GM19467 (cell line): Measurements from ENCODE around the gene RAD54L2.
"Not testable (repeated sequence)": the region's sequence is repeated elsewhere in the genome, so short reads cannot be mapped to it uniquely, and the experiment has no call there.

Experiments
- ATAC-seq: cut with Tn5 transposase; IDR thresholded peaks from one replicate; pipeline ENCODE4 v1.9.1; 2021; ENCODE audit warnings: mild to moderate bottlenecking, moderate library complexity; ENCODE audit not compliant: unreplicated experiment

The RAD54L2 gene

GRCh38 chr3:51538459-51539290 is at the start of gene RAD54L2:
RAD54L2 (plus strand) TSS chr3:51538719; CDS start chr3:51590421, 51,702 bp downstream.
- ATAC-seq, result peak; percentile 83

GRCh38 chr3:51498876-51499738 is 39.4 kb upstream of the RAD54L2 start:
- ATAC-seq, result peak; percentile 47

GRCh38 chr3:51500632-51501131 is 37.8 kb upstream of the RAD54L2 start:
- ATAC-seq, result no peak

DNA sequence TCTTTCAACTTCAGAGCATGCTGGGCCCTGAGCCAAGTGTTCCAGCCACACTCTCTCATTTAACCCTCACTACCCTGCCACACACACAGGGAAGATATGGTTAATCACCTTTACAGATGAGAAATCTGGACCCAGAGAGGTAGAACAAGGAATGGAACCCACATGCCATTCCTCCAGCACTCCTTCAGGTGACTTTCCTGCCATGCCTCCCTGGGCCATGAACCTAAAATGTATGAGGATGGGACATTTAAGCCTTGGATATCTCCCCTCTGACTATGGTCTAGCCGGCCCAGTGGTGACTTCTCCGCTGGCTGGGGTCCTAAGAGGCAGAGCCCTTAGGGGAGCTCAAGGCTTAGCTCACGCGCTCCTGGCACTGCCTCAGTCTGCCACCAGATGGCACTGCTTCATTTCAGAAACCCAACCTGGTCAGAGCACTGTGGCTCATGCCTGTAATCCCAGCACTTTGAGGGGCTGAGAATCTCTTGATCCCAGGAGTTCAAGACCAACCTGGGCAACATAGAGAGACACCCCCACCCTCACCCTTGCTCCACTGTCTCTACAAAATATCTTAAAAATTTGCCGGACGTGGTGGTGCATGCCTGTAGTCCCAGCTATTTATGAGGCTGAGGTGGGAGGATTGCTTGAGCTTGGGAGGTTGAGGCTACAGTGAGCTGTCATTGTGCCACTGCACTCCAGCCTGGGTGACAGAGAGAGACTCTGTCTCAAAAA is 36.5 kb upstream of the RAD54L2 start:
- ATAC-seq, result no peak

- ATAC-seq, result no peak
These were observed 36.0 kb upstream of the RAD54L2 start for GRCh38 chr3:51502562-51502910.

DNA sequence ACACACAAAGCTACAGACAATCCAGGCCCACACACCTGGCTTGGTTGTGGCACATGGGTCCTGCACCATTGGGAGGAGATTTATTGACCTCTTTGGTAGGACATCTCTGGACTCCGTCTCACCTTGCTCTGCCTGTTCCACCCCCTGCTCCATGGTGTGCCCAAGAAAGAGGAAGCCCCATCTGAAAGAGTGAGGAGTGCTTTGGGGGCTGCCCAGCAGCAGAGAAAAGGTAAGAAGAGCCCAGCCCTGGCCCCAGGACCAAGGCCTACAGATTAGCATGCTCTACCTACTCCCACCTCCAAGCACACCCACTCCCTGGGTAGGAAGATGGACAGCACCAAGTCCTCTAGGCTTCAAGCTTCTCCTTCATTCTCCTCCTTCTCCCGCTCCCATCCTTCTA is 35.5 kb upstream of the RAD54L2 start:
- no peak for ATAC-seq

DNA sequence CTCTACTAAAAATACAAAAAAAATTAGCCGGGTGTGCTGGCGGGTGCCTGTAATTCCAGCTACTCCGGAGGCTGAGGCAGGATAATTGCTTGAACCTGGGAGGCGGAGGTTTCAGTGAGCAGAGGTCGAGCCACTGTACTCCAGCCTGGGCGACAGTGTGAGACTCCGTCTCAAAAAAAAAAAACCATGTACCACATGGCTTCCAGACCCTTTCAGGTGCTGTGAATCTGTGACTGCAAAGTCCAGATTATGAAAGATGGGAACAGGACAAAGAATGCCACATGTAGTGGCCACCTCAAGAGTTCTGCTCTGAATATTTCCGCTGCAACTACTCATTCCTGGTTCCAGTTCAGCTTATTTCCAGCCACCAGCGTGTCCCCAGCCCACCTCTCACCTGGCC is 30.3 kb upstream of the RAD54L2 start:
- ATAC-seq, result no peak

GRCh38 chr3:51510996-51511395 is 27.5 kb upstream of the RAD54L2 start:
- ATAC-seq, result no peak

- ATAC-seq, result no peak
These were observed 24.3 kb upstream of the RAD54L2 start for GRCh38 chr3:51514210-51514609.

DNA sequence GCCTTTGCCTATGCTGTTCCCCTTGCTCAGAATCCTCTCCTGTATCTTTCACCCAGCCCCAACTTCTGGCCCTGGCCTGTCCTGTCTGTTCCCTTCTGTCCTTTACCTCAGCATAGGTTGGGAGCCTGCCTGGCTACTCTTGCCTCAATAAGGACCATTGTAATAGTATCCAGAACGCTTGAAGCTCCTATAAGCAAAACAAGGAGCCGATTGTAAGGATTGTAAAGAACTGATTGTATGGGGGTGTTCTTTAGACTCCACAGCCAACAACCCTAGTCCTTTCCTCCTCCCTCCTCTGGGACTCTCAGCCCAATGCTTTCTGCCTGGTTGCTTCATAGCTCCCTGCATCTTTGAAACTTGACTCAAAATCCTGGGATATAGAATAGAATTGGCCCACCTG is 18.7 kb upstream of the RAD54L2 start:
- no peak for ATAC-seq

DNA sequence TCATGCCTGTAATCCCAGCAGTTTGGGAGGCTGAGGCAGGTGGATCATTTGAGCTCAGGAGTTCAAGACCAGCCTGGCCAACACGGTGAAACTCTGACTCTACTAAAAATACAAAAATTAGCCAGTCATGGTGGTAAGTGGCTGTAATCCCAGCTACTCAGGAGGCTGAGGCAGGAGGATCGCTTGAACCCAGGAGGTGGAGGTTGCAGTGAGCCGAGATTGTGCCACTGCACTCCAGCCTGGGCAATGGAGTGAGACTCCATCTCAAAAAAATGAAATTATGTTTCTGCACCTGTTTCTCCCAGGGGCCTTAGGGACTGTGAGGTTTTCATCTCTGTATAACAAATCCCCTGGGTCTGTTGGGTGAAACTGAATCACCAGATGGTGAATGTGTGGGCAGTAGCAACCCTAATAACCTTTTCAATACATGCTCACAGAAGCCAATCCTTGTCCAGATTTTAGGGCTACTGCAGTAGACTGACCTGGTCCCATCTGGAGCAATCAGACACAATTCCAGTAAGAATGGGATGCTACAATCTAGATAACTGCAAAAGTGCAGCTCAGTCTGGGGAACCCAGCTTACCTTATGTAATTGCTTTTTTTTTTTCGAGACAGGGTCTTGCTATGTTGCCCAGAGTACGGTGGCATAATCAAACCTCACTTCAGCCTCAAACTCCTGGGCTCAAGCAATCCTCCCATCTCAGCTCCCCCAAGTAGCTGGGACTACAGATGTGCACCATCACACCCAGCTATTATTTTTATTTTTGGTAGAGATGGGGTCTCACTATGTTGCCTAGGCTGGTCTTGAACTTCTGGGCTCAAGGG is 17.4 kb upstream of the RAD54L2 start:
- ATAC-seq, result peak; percentile 81

DNA sequence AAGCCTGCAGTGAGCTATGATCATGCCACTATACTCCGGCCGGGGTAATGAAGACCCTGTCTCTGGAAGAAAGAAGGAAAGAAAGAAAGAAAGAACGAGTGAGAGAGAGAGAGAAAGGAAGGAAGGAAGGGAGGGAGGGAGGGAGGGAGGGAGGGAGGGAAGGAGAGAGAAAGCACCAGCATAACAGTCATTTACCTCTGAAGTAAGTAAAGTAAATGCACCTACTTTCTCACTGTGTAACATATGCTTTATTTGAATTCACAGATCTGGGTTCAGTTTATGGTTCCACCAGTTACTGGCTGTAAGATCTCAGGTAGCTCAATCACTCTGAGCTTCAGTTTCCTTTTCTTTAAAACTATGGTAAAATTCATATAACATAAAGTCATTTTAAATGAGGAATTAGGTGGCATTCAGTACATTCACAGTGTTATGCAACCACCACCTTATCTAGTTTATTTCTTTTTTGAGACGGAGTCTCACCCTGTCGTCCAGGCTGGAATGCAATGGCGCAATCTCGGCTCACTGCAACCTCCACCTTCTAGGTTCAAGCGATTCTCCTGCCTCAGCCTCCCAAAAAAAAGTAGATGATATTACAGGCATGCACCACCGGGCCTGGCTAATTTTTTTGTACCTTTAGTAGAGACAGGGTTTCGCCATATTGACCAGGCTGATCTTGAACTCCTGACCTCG is 16.1 kb upstream of the RAD54L2 start:
- ATAC-seq, result no peak

- not testable (repeated sequence) for ATAC-seq
These were observed 13.6 kb upstream of the RAD54L2 start for GRCh38 chr3:51524874-51525273.

DNA sequence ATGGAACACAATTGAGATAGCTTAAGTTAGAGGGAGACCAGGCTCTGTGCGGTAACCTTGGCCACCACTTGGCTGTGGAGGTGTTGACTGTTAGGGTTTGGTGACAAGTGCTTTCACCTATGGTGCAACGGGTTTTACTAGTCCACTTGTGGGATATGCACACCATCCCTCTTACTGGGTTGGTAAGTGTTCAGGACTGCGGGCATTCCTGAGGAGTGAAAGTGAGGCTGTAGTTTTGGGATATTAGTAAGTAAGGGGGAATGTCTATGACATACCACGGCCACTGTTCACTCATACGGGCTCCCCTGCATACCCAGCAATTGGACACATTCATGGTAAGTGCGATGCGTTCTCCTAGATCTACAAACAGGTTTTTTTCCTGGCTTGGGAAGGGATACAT is 8.0 kb upstream of the RAD54L2 start:
- ATAC-seq, result no peak

- no peak for ATAC-seq
These were observed 3.1 kb upstream of the RAD54L2 start for GRCh38 chr3:51535146-51536019.

GRCh38 chr3:51537631-51538030 is 888 bp upstream of the RAD54L2 start:
- ATAC-seq, result not testable (repeated sequence)

- no peak for ATAC-seq
These were observed 432 bp upstream of the RAD54L2 start for GRCh38 chr3:51538115-51538458.

- ATAC-seq, result no peak
These were observed 897 bp downstream of the RAD54L2 start for GRCh38 chr3:51539291-51539941.
